A549 (cell line): ENCODE measurements around the gene LMO7. TPM values are rescaled to one million over a fixed set of nuclear protein-coding genes. Genes with fewer than 3 reads are reported as not detected.

Source experiments
- ATAC-seq, 2 experiments: fragments of 200-7000 bp in 1 of 2; fragments of >200 bp in 1 of 2; cut with Nextera tagmentation in 1 of 2; cut with Tn5 transposase in 1 of 2; 3 replicates each; pipeline versions ENCODE4 v1.8.0 to v1.9.1; 2018 to 2020; ENCODE audit warnings: mild to moderate bottlenecking in 1 of 2, moderate library complexity in 1 of 2
- CTCF ChIA-PET: fragments of 300-600 bp; sonication (Branson Sonifier 250); formaldehyde crosslinking; extraction: SDS; loops from one replicate; lab custom pipeline; 2021; ENCODE audit warnings: antibody characterized with exemption, inconsistent platforms; lab: Yijun Ruan, JAX
- POLR2A ChIA-PET: fragments of 350-600 bp; formaldehyde crosslinking; extraction: SDS; loops from one replicate; lab custom pipeline; 2021; ENCODE audit warnings: antibody characterized with exemption, inconsistent platforms; lab: Yijun Ruan, JAX
- DNase-seq, 2 experiments: peaks; one replicate each; pipeline versions ENCODE4 v3.0.0 to v3.0.0-alpha.2; 2011 to 2016; ENCODE audit warnings: low read depth in 1 of 2, low spot score in 1 of 2
- FAIRE-seq: peaks from 2 replicates; lab custom pipeline; 2011; peaks lifted over from hg19 to GRCh38; lab: Jason Lieb, UNC
- H3K27ac ChIP-seq, 2 experiments: fragments of >200 bp; sonication (Bioruptor Twin); formaldehyde crosslinking; 3 replicates each; pipeline ENCODE4 v1.5.1; 2016 to 2017
- H3K4me1 ChIP-seq: fragments of >200 bp; sonication (Bioruptor Twin); formaldehyde crosslinking; 3 replicates; pipeline ENCODE4 v1.6.1; 2016
- H3K4me2 ChIP-seq: fragments of >200 bp; sonication (Bioruptor Twin); formaldehyde crosslinking; 3 replicates; pipeline ENCODE4 v1.6.1; 2016
- H3K4me3 ChIP-seq: fragments of >200 bp; sonication (Bioruptor Twin); formaldehyde crosslinking; 3 replicates; pipeline ENCODE4 v1.5.1; 2016
- H3K9me3 ChIP-seq: fragments of >200 bp; sonication (Bioruptor Twin); formaldehyde crosslinking; 3 replicates; pipeline ENCODE4 v1.6.1; 2016
- ATOH8 ChIP-seq: fragments of 250-450 bp; sonication (Bioruptor Pico); IDR thresholded peaks from 2 replicates; pipeline ENCODE4 v1.5.0; 2020; ENCODE audit warnings: low read depth, mild to moderate bottlenecking, moderate library complexity
- CBX2 ChIP-seq: fragments of 200-600 bp; sonication (generic); IDR thresholded peaks from 2 replicates; pipeline ENCODE4 v1.6.1; 2016; ENCODE audit warnings: low read depth, mild to moderate bottlenecking, borderline replicate concordance
- CEBPB ChIP-seq, 2 experiments: fragments of >200 bp in 1 of 2; sonication (Bioruptor Twin) in 1 of 2; formaldehyde crosslinking in 1 of 2; IDR thresholded peaks; 2 replicates each; pipeline ENCODE4 v1.6.1; 2012 to 2016
- CHD4 ChIP-seq: fragments of 200-600 bp; sonication (generic); IDR thresholded peaks from 2 replicates; pipeline ENCODE4 v1.6.1; 2016; ENCODE audit warnings: antibody characterized with exemption, mild to moderate bottlenecking, borderline replicate concordance
- E2F6 ChIP-seq: IDR thresholded peaks from 2 replicates; pipeline ENCODE4 v1.6.1; 2012; ENCODE audit warnings: low read depth, borderline replicate concordance
- EHF ChIP-seq: fragments of 250-450 bp; sonication (Bioruptor Pico); IDR thresholded peaks from 2 replicates; pipeline ENCODE4 v1.5.0; 2020; ENCODE audit warnings: mild to moderate bottlenecking
- ELK1 ChIP-seq: fragments of 150-350 bp; IDR thresholded peaks from 2 replicates; pipeline ENCODE4 v1.6.1; 2014; ENCODE audit warnings: low read depth, mild to moderate bottlenecking, low read length
- EP300 ChIP-seq, 2 experiments: fragments of >200 bp; sonication (Bioruptor Twin); formaldehyde crosslinking; IDR thresholded peaks; 2 replicates in 1 of 2; 3 replicates in 1 of 2; pipeline ENCODE4 v1.6.1; 2016 to 2017
- FOSB ChIP-seq: fragments of 250-450 bp; sonication (Bioruptor Pico); IDR thresholded peaks from 2 replicates; pipeline ENCODE4 v1.5.0; 2020; ENCODE audit warnings: mild to moderate bottlenecking, moderate library complexity
- GATA3 ChIP-seq: IDR thresholded peaks from 2 replicates; pipeline ENCODE4 v1.6.1; 2012; ENCODE audit warnings: borderline replicate concordance
- HDAC2 ChIP-seq: fragments of 200-600 bp; sonication (generic); IDR thresholded peaks from 2 replicates; pipeline ENCODE4 v1.6.1; 2016
- HOXA7 ChIP-seq: fragments of 250-450 bp; sonication (Bioruptor Pico); IDR thresholded peaks from 2 replicates; pipeline ENCODE4 v1.5.0; 2020; ENCODE audit warnings: mild to moderate bottlenecking, moderate library complexity
- HOXB13 ChIP-seq: fragments of 250-450 bp; sonication (Bioruptor Pico); IDR thresholded peaks from 2 replicates; pipeline ENCODE4 v1.5.0; 2020; ENCODE audit warnings: low read depth, mild to moderate bottlenecking, moderate library complexity
- HOXB5 ChIP-seq: fragments of 250-450 bp; sonication (Bioruptor Pico); IDR thresholded peaks from 2 replicates; pipeline ENCODE4 v1.5.0; 2020; ENCODE audit warnings: mild to moderate bottlenecking, moderate library complexity
- MAX ChIP-seq: IDR thresholded peaks from 2 replicates; pipeline ENCODE4 v1.6.1; 2012
- MAZ ChIP-seq: fragments of 150-350 bp; IDR thresholded peaks from 2 replicates; pipeline ENCODE4 v1.6.1; 2014; ENCODE audit warnings: antibody characterized with exemption, low read depth, low read length, borderline replicate concordance
- NPAS2 ChIP-seq: fragments of 250-450 bp; sonication (Bioruptor Pico); IDR thresholded peaks from 2 replicates; pipeline ENCODE4 v1.8.0; 2022; ENCODE audit warnings: mild to moderate bottlenecking, moderate library complexity, borderline replicate concordance
- RARB ChIP-seq: fragments of 250-450 bp; sonication (Bioruptor Pico); IDR thresholded peaks from 2 replicates; pipeline ENCODE4 v1.8.0; 2021; ENCODE audit warnings: mild to moderate bottlenecking, moderate library complexity
- REST ChIP-seq: fragments of 200-600 bp; sonication (generic); IDR thresholded peaks from 2 replicates; pipeline ENCODE4 v1.6.1; 2016; ENCODE audit warnings: antibody characterized with exemption, mild to moderate bottlenecking, moderate library complexity
- SMC3 ChIP-seq: fragments of >200 bp; sonication (Bioruptor Twin); formaldehyde crosslinking; IDR thresholded peaks from 3 replicates; pipeline ENCODE4 v1.6.1; 2018; ENCODE audit warnings: inconsistent platforms
- TFCP2L1 ChIP-seq: fragments of 250-450 bp; sonication (Bioruptor Pico); IDR thresholded peaks from 2 replicates; pipeline ENCODE4 v1.5.0; 2021; ENCODE audit warnings: mild to moderate bottlenecking
- TP53 ChIP-seq: fragments of 250-450 bp; sonication (Bioruptor Pico); IDR thresholded peaks from 2 replicates; pipeline ENCODE4 v1.5.0; 2021; ENCODE audit warnings: mild to moderate bottlenecking, moderate library complexity
- ZFP36 ChIP-seq: fragments of 450-650 bp; IDR thresholded peaks from 2 replicates; pipeline ENCODE4 v1.6.1; 2014; ENCODE audit warnings: borderline replicate concordance; ENCODE audit not compliant: partially characterized antibody
- ZNF302 ChIP-seq: fragments of 250-450 bp; sonication (Bioruptor Pico); IDR thresholded peaks from 2 replicates; pipeline ENCODE4 v1.9.0; 2021; ENCODE audit warnings: inconsistent platforms, mild to moderate bottlenecking, moderate library complexity
- ZSCAN20 ChIP-seq: fragments of 250-450 bp; sonication (Bioruptor Pico); IDR thresholded peaks from 2 replicates; pipeline ENCODE4 v1.8.0; 2022; ENCODE audit warnings: mild to moderate bottlenecking, moderate library complexity
- WGBS: methylation state at CpG from one replicate; pipeline ENCODE4 v1.1.6; 2017; ENCODE audit errors: missing lambda C conversion rate; 5-methylcytosine and 5-hydroxymethylcytosine counted together
- polyA plus RNA-seq, 4 experiments: library from polyadenylated mRNA; depleted of rRNA in 3 of 4; stranded (reverse); fragments of >200 nt; fragmentation: RNase III in 1 of 4; extraction: RNeasy Plus Mini Kit Qiagen cat#74134 plus additional on column Dnase treatment in 1 of 4; gene quantifications; 2 replicates in 3 of 4; 3 replicates in 1 of 4; pipeline ENCODE4 v1.2.3, GENCODE V29; 2011 to 2017

LMO7 gene
- polyA plus RNA-seq, 2 of the 4 experiments (the other 2 are of a cell fraction) = 23.4 to 33.2 TPM

- no peak for ATAC-seq
- Histone ChIP-seq H3K4me3 (no peak overlapping the region), H3K4me1 (peaks cover 34% of the 10 kb centered on the region), H3K4me2 (no peak overlapping the region), H3K27ac (no peak overlapping the region), H3K9me3 (no peaks in the 10 kb centered on the region)
- ChIA-PET CTCF (interaction anchor here (0.6 to 3.6 kb wide), 6 partner anchors 18 to 1501 kb away, joined by 3 to 27 read pairs (median 5); no protein-coding TSS in a partner anchor), POLR2A (no interaction called here)
- 93% methylated on average over 5 of the region's 5 CpGs for WGBS
- no peak for TF ChIP-seq E2F6
- no peak for TF ChIP-seq GATA3
- TF ChIP-seq SMC3 = no peak
- TF ChIP-seq HOXB13 (CRISPR knock-in tag) = no peak
- TF ChIP-seq TP53 (CRISPR knock-in tag) = no peak
- no peak for TF ChIP-seq HDAC2
- TF ChIP-seq CBX2 = no peak
- TF ChIP-seq HOXA7 (CRISPR knock-in tag) = no peak
- TF ChIP-seq EHF (CRISPR knock-in tag) = no peak
- no peak for TF ChIP-seq ELK1
- no peak for TF ChIP-seq NPAS2 (CRISPR knock-in tag)
- TF ChIP-seq RARB = no peak
- no peak for TF ChIP-seq ZNF302
- no peak for TF ChIP-seq ZFP36
- no peak for TF ChIP-seq REST
- TF ChIP-seq ATOH8 (CRISPR knock-in tag) = no peak
- TF ChIP-seq CHD4 = no peak
- TF ChIP-seq FOSB (CRISPR knock-in tag) = no peak
- no peak for DNase-seq
- FAIRE-seq = no peak
These were observed 165.3 kb downstream of the LMO7 start for GRCh38 chr13:75801388-75801945.

GRCh38 chr13:75802161-75802560 is 166.0 kb downstream of the LMO7 start:
- H3K4me3 ChIP-seq = no peak overlapping the region
- H3K4me1 ChIP-seq = peaks cover 34% of the 10 kb centered on the region
- ChIA-PET CTCF (no interaction called here), POLR2A (no interaction called here)
- FAIRE-seq (no peak), ATAC-seq (no peak), DNase-seq (no peak)
- H3K9me3 ChIP-seq = no peaks in the 10 kb centered on the region
- H3K4me2 ChIP-seq = no peak overlapping the region
- TF ChIP-seq E2F6 (no peak), TFCP2L1 (CRISPR knock-in tag) (no peak), EP300 (IDR thresholded peaks at IDR 0.05) (no peak), ZNF302 (no peak), MAX (no peak), HOXB5 (CRISPR knock-in tag) (no peak), MAZ (no peak), CEBPB (IDR thresholded peaks at IDR 0.05) (no peak), HOXA7 (CRISPR knock-in tag) (no peak), CHD4 (no peak), ZFP36 (no peak), GATA3 (no peak), ZSCAN20 (no peak)
- no peak overlapping the region for H3K27ac ChIP-seq
- WGBS = 93% methylated on average over 5 of the region's 5 CpGs
